Fibroblast of the aortic adventitia (primary cell): ENCODE data around the gene SNX9. TPM values are rescaled to one million over a fixed set of nuclear protein-coding genes. Genes with fewer than 3 reads are reported as not detected.
"Not testable (repeated sequence)": the region's sequence is repeated elsewhere in the genome, so short reads cannot be mapped to it uniquely, and the experiment has no call there.

ENCODE experiments used
- DNase-seq: peaks from one replicate; pipeline ENCODE4 v3.0.0-alpha.2; 2010; ENCODE audit warnings: low read depth
- H3K4me3 ChIP-seq: 2 replicates; pipeline ENCODE4 v1.5.1; 2011; ENCODE audit warnings: low read depth, mild to moderate bottlenecking, control low read depth, low read length, moderate library complexity
- CTCF ChIP-seq: IDR thresholded peaks from 2 replicates; pipeline ENCODE4 v1.5.1; 2011; ENCODE audit warnings: mild to moderate bottlenecking, low read length, control low read depth, inconsistent platforms; ENCODE audit not compliant: insufficient read depth
- total RNA-seq: library from RNA; depleted of rRNA; stranded (reverse); fragments of >200 nt; gene quantifications from 2 replicates; pipeline ENCODE4 v1.2.3, GENCODE V29; 2012; ENCODE audit warnings: low replicate concordance

The SNX9 gene
- total RNA-seq, 1 donor, result 182 TPM

DNA sequence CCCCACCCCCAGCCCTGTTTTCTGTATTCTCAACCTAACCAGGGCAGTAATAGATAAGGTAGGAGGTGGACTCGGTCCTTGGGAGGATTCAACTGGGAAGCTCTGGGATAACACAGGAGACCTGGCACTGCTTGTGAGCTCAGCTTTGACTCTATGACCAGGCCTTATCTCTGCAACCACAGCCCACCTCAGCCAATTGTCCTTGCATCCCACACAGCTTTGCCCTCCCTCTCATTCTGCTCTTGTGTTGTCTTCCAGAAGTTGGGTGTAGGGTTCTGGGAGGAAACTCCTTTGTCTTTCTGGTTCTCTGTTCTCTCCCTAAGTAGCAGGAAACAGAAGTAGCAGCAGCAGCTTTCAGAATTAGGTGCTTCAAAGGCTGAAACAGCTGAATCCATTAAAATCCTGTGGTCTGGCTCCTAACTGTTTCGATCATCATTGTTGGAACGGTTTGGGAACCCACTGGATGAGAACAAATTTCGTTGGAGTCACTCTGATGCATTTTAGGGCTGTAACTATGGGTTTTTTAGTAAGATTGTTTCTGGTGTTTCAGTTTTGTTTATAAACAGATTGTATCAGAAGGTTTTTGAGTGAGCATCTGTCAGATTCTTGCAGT, 32.4 kb upstream of the SNX9 start:
- H3K4me3 ChIP-seq, result no peak overlapping the region
- DNase-seq, result peak; percentile 49
- no peak for TF ChIP-seq CTCF

DNA sequence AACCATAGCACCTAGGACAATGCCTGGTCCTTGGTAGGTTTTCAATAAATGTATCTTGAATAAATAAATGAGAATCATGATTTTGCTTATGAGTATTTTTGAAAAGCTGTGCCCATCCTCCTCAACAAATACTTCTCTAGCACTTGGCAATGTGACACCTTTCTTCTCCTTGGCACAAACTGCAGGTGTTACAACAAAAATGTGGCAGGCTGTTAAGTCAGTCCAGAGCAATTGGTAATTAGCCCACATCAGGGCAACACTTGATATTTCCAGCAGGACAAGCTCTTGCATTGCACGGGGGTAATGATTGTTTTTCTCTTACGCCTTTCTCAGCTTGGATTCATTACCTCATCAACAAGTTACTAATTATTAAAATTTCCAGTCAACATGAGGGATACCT, 31.6 kb upstream of the SNX9 start:
- TF ChIP-seq CTCF, result no peak
- no peak overlapping the region for H3K4me3 ChIP-seq
- no peak for DNase-seq

GRCh38 chr6:157792671-157793070, 30.4 kb upstream of the SNX9 start:
- DNase-seq, result no peak
- no peak overlapping the region for H3K4me3 ChIP-seq
- TF ChIP-seq CTCF, result no peak

- not testable (repeated sequence) for DNase-seq, H3K4me3 ChIP-seq
Observed at GRCh38 chr6:157794012-157794411, 29.0 kb upstream of the SNX9 start.

DNA sequence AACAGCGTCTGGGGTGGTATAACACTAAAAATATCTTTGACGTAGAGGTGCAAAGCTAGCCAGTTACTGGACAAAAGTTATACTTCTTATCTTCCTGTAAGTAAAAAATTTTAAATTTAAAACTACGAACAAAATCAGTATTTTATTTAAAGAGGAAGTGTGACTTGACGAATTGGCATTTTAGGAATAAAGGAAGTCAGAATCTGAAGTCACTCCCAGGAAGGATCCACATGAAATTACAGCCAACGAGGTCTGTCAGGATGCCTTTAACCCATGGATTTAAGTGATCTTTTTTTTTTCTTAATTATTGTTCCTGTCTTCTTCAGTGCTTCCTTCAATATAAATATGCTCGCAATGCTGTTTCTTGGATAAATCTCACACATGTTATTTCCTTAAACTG, 27.2 kb upstream of the SNX9 start:
- no peak for DNase-seq
- no peak for TF ChIP-seq CTCF
- H3K4me3 ChIP-seq, result no peak overlapping the region

DNA sequence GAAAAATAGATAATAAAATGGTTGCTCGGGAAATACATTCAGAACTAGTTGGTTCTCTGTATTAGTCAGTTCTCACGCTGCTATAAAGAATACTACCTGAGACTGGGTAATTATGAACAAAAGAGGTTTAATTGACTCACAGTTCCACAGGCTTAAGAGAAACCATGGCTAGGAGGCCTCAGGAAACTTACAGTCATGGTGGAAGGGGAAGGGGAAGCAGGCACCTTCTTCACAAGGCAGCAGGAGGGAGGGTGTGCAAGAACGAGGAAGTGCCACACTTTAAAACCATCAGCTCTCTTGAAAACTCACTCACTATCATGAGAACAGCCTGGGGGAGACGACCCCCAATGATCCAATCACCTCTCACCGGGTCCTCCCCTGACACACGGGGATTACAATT, 24.2 kb upstream of the SNX9 start:
- DNase-seq, result no peak
- no peak overlapping the region for H3K4me3 ChIP-seq
- TF ChIP-seq CTCF, result no peak

- H3K4me3 ChIP-seq, DNase-seq: not testable (repeated sequence)
Observed at GRCh38 chr6:157799561-157799960, 23.5 kb upstream of the SNX9 start.

DNA sequence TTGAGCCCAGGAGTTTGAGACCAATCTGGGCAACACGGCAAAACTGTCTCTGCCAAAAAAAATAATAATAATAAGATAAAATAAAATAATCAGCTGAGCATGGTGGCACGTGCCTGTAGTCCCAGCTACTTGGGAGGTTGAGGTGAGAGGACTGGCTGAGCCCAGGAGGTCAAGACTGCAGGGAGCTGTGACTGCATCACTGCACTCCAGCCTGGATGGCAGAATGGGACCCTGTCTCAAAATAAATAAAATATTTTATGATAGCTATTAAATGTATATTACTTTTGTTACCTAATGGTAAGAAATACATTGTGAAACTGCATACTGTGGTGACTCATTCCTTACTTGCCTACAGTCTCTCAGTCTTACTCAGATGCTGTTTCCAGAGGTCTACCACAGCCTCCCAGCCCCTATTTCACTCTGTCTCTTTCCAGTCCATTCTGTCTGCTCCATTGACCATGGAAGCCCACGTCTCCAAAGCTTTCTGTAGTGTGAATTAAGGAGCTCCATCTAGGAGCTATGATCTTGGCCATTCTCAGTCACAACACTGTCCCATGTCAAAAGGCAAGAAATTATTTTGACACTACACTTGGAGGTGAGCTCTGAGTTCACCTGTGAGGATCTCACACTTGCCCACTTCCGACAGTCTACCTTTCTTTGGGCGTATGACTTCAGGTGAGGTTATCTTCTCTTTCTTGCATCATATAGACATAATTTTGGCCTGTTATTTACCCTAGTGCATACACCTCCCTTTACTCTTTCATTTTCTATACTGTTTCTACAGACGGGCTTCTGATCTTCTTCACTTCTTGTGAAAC, 22.4 kb upstream of the SNX9 start:
- peak; percentile 75 for DNase-seq
- H3K4me3 ChIP-seq, result no peak overlapping the region
- no peak for TF ChIP-seq CTCF
